HS-5 (cell line): ENCODE measurements around the gene GZMA.
"Not testable (repeated sequence)": the region's sequence is repeated elsewhere in the genome, so short reads cannot be mapped to it uniquely, and the experiment has no call there.

Source experiments
- DNase-seq: peaks from one replicate; pipeline ENCODE4 v3.0.0-alpha.2; 2012; ENCODE audit warnings: low read depth

Gene GZMA

DNA sequence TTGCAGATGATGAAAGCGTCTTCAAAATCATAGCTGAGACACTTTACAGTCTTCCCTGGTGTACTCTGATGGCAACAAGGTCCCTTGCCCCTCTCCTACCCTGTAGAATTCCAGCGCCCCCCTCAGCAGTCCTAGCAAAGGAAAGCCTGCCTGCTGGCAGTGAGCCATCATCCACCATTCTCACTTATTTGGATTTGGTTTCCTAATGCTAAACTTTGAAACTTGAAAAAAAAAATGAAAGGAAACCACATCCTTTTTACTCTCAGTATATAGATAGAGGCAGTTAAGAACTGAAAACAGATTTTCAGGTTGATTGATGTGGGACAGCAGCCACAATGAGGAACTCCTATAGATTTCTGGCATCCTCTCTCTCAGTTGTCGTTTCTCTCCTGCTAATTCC is at the start of gene GZMA:
Gene GZMA, plus strand, starts transcription at position 299 of the 400 bp plus-strand sequence. Its CDS starts 37 bp downstream, at position 336.
- no peak for DNase-seq

GRCh38 chr5:55055183-55055582 is 47.3 kb upstream of the GZMA start:
- DNase-seq: no peak

GRCh38 chr5:55062039-55062779 is 40.2 kb upstream of the GZMA start:
- DNase-seq: no peak

- peak; percentile 62 for DNase-seq
Measured at GRCh38 chr5:55063220-55063863, 39.1 kb upstream of the GZMA start.

DNA sequence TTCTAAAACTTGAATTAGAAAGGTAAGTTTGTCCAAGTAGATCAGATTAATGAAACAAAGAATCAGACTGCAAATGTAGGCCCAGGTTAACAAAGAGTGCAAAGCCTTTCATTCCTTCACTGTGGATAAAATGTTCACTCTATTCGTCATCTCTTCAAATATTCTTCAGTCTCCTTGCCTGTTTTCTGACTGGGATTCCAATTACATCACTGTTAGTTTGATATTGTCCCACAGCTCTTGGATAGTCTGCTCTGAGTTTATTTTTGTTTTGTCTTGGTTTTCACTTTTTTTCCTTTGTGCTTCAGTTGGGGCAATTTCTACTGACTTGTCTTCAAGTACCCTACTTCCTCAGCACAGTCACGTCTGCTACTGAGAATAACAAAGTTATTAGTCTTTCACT is 38.5 kb upstream of the GZMA start:
- no peak for DNase-seq

- DNase-seq: no peak
Measured at GRCh38 chr5:55064523-55064922, 37.9 kb upstream of the GZMA start.

- DNase-seq: no peak
Measured at GRCh38 chr5:55066277-55066676, 36.2 kb upstream of the GZMA start.

- no peak for DNase-seq
Measured at GRCh38 chr5:55070968-55071367, 31.5 kb upstream of the GZMA start.

GRCh38 chr5:55071413-55071812 is 31.0 kb upstream of the GZMA start:
- no peak for DNase-seq

GRCh38 chr5:55072666-55073065 is 29.8 kb upstream of the GZMA start:
- no peak for DNase-seq

DNA sequence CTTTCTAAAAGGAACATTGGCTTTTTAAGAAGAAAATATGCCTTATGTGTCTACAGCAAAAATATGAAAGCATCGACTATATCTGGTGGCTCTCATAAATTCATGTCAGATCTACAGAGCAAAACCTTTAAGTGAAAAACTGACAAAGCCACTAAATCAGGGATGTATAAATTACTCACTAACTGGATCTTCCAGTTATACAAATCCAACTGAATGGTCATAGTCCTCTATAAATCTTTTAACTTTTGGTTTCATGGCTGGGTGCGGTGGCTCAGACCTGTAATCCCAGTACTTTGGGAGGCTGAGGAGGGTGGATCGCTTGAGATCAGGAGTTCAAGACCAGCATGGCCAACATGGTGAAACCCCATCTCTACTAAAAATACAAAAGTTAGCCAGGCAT is 29.2 kb upstream of the GZMA start:
- DNase-seq: no peak

DNA sequence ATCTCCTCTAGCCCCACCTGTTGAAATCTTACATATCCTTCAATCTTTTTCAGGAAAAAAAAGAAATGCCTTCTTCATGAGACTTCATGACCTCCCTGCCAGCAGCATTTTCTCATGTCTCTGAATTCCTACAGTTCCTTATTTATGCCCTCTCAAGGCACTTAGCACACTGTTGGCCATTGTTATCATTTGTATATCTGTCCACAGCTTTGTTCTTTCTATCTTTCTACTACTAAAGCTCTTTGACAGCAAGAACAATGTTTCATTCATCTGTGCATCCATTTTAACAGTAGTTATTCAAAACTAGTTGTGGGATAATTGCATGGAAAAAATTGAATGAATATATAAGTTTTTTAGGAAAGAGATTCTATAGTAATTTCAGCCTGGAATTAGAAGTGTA is 20.9 kb upstream of the GZMA start:
- DNase-seq: no peak

GRCh38 chr5:55089301-55089700 is 13.1 kb upstream of the GZMA start:
- not testable (repeated sequence) for DNase-seq

GRCh38 chr5:55091011-55091410 is 11.4 kb upstream of the GZMA start:
- not testable (repeated sequence) for DNase-seq

- DNase-seq: no peak
Measured at GRCh38 chr5:55096182-55096581, 6.3 kb upstream of the GZMA start.

DNA sequence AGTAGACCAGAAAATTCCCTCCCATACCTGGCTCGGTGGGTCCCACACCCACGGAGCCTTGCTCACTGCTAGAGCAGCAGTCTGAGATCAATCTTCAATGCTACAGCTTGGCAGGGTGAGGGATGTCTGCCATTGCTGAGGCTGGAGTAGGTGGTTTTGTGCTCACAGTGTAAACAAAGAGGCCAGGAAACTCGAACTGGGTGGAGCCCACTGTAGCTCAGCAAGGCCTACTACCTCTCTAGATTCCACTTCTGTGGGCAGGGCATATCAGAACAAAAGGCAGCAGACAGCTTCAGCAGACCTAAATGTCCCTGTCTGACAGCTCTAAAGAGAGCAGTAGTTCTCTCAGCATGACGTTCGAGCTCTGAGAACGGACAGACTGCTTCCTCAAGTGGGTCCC is 5.6 kb upstream of the GZMA start:
- no peak for DNase-seq

DNA sequence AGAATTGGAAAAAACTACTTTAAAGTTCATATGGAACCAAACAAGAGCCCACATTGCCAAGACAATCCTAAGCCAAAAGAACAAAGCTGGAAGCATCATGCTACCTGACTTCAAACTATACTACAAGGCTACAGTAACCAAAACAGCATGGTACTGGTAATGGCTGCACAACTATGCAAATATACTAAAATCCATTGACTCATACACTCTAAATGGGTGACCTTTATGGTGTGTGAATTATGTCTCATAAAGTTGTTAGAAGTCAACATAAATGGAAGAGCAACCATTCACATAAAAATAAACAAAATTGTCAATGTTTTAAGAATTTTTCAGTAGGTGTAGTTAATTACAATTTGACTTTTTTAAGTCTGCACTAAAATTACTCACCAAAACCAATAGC is 1.3 kb upstream of the GZMA start:
- not testable (repeated sequence) for DNase-seq

DNA sequence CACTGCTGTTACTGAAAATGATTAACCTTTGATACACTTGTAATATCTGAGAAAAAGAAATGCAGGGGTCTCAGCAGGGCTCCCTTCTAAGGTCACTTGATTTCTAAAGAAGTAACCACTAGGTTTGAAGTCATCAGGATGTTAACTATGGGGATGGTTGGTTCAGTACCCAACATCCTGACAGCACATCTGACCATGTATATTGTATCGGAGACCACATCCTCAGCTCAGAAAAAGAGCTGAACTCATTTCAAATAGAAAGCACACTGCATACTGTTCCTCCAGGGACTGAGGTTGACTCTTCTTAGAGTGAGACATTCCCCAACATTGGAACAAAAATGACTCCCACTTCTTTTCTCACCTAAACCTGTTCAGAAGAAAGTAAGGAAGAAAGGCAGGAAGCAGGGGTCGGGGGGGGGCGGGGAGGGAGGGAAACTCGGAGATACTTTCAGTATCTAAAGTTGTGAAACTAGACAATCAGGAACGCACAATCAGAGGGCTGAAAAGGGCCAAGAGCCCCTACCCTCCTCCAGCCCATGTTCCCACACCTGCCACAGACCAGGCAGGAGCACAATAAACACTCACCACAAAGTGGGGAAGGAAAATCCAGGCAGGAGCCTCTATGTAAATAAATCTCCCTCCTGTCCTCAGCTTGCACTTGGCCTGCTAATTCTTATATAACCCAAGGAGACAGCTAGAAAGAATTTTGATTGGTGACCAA is 730 bp upstream of the GZMA start:
- no peak for DNase-seq

- no peak for DNase-seq
Measured at GRCh38 chr5:55104036-55104772, 1.8 kb downstream of the GZMA start.

GRCh38 chr5:55104946-55105701 is 2.7 kb downstream of the GZMA start:
- DNase-seq: no peak

- not testable (repeated sequence) for DNase-seq
Measured at GRCh38 chr5:55105976-55106375, 3.5 kb downstream of the GZMA start.

- no peak for DNase-seq
Measured at GRCh38 chr5:55108661-55109060, 6.2 kb downstream of the GZMA start.
